ENCODE measurements around the gene ELOVL3. TPM values are rescaled to one million over a fixed set of nuclear protein-coding genes. Genes with fewer than 3 reads are reported as not detected.

ELOVL3 gene
- total RNA-seq, 1 donor from 2014 or later: not detected

GRCh38 chr10:102275343-102275742 is 49.2 kb downstream of the ELOVL3 start:
- no peaks in the 10 kb centered on the region for H3K27me3 ChIP-seq (ENCODE audit: low read depth)
- no peak for DNase-seq
- peaks cover 8% of the 10 kb centered on the region for H3K36me3 ChIP-seq
- intact Hi-C loops (cut with micrococcal nuclease): no loop called here
- TF ChIP-seq CTCF (IDR thresholded peaks at IDR 0.05; ENCODE audit: borderline replicate concordance): no peak
- peak overlapping the region; percentile 21 for H3K27ac ChIP-seq (replicated peaks)
- peaks cover 65% of the 10 kb centered on the region for H3K4me1 ChIP-seq
- no peaks in the 10 kb centered on the region for H3K9me3 ChIP-seq (replicated peaks)
- H3K4me3 ChIP-seq: no peak overlapping the region

- intact Hi-C loops (cut with micrococcal nuclease): no loop called here
- Histone ChIP-seq H3K9me3 (replicated peaks) (no peaks in the 10 kb centered on the region), H3K27ac (replicated peaks) (peak overlapping the region; percentile 89), H3K4me3 (no peak overlapping the region), H3K36me3 (peaks cover 8% of the 10 kb centered on the region), H3K27me3 (ENCODE audit: low read depth) (no peaks in the 10 kb centered on the region), H3K4me1 (peaks cover 82% of the 10 kb centered on the region)
- no peak for DNase-seq
- TF ChIP-seq CTCF (IDR thresholded peaks at IDR 0.05; ENCODE audit: borderline replicate concordance): no peak
These were observed 53.0 kb downstream of the ELOVL3 start for GRCh38 chr10:102279104-102279503.

Other genes with a start within 250 kb of the ELOVL3 start
- gene ARMH3, start 170.1 kb upstream of the ELOVL3 start, total RNA-seq: 58.9 TPM
- 9.3 TPM for gene HPS6, start 160.9 kb upstream of the ELOVL3 start, total RNA-seq
- 52.2 TPM for gene LDB1, start 105.9 kb upstream of the ELOVL3 start, total RNA-seq
- gene PPRC1, start 93.3 kb upstream of the ELOVL3 start, total RNA-seq: 12.1 TPM
- 28.3 TPM for gene NOLC1, start 73.9 kb upstream of the ELOVL3 start, total RNA-seq
- 0.85 TPM for gene PITX3, start 15.2 kb downstream of the ELOVL3 start, total RNA-seq
- gene GBF1, start 19.2 kb downstream of the ELOVL3 start, total RNA-seq: 43.2 TPM
- gene NFKB2, start 169.4 kb downstream of the ELOVL3 start, total RNA-seq: 11.0 TPM
- gene PSD, start 192.5 kb downstream of the ELOVL3 start, total RNA-seq: 0.93 TPM
- 12.3 TPM for gene FBXL15, start 194.5 kb downstream of the ELOVL3 start, total RNA-seq
- 72.3 TPM for gene CUEDC2, start 206.3 kb downstream of the ELOVL3 start, total RNA-seq
- gene C10orf95, start 225.2 kb downstream of the ELOVL3 start, total RNA-seq: not detected